Gastroesophageal sphincter (tissue), 3 donors: ENCODE data around the gene ZNF385D.

Source experiments
- CTCF ChIP-seq, 4 experiments: fragments of 200-600 bp in 2 of 4; fragments of 450-650 bp in 2 of 4; sonication (generic) in 1 of 4; IDR thresholded peaks; one replicate each; pipeline ENCODE4 v1.5.1; 2017 to 2019; ENCODE audit warnings: antibody characterized with exemption in 4 of 4, mild to moderate bottlenecking in 2 of 4, moderate library complexity in 2 of 4
- EP300 ChIP-seq: sonication (generic); formaldehyde crosslinking; IDR thresholded peaks from one replicate; pipeline ENCODE4 v1.6.1; 2017; ENCODE audit warnings: antibody characterized with exemption, mild to moderate bottlenecking
- POLR2A ChIP-seq, 2 donors: fragments of 450-650 bp; IDR thresholded peaks; one replicate each; pipeline ENCODE4 v1.6.1; 2017; ENCODE audit warnings: antibody characterized with exemption in 2 of 2, mild to moderate bottlenecking in 2 of 2, moderate library complexity in 1 of 2

GRCh38 chr3:21464746-21465145 is 286.3 kb downstream of the ZNF385D start:
- no peak for TF ChIP-seq CTCF (IDR thresholded peaks at IDR 0.05)
- TF ChIP-seq POLR2A (IDR thresholded peaks at IDR 0.05) = no peak
- no peak for TF ChIP-seq EP300
